HG02759 (cell line): ENCODE measurements around the gene PRR5L.
"Not testable (repeated sequence)": the region's sequence is repeated elsewhere in the genome, so short reads cannot be mapped to it uniquely, and the experiment has no call there.

Experiments used
- ATAC-seq: cut with Tn5 transposase; IDR thresholded peaks from one replicate; pipeline ENCODE4 v1.9.1; 2021; ENCODE audit warnings: mild to moderate bottlenecking, moderate library complexity; ENCODE audit not compliant: unreplicated experiment

Gene PRR5L

DNA sequence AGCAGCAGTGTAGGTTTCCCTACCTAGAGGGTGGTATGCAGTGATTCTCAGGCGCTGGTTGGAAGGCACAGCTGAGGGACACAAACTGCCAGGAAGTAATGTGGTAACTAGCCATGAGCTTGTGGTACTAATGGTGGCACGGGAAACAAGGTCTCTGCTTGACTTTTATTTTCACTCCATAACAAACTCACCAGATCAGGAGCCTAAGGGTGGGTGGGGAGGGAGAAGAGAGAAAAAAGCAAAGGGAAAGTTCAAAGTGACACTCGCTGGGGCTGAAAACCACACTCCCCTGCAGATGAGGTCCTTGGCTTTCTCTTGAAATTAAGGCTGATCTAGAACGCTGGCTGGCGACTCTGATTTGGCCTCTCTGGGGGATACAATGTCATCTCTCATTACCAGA is 192.0 kb downstream of the PRR5L start:
- peak; percentile 67 for ATAC-seq

DNA sequence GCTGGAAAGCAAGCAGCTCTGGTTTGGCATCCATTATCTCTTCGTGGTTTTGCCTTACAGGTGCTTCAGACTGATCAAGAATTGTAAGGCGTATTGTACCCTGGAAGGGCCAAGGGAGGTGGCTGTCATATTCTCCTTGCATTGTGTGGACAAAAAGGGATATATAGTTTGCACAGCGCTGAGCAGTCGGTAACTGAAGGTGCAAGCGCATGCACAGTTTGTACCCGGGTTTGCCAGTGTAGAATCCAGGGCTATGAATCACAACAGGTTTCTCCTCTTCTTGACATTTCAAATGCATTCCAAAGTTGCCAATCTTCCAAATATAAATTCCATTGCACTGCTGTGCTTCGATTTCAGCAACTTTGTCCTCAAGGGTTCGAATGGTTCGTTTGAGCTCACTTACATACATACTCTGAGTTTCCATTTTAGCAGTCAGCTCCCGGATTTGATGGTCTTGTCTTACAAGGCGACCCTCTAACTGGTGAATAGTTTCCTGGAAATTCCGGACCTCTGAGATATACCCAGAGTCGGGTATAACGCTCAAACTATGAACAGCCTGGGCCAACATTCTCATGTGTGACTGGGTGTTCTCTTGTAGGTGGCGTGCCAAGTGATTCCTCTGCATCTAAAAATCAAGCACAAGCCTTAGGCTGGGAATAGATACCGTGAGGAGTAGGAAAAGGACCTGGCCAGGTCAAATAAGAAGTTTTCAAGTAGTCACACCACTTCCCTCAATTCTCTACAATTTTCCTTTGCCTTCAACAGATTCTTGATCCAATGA is 194.1 kb downstream of the PRR5L start:
- no peak for ATAC-seq

DNA sequence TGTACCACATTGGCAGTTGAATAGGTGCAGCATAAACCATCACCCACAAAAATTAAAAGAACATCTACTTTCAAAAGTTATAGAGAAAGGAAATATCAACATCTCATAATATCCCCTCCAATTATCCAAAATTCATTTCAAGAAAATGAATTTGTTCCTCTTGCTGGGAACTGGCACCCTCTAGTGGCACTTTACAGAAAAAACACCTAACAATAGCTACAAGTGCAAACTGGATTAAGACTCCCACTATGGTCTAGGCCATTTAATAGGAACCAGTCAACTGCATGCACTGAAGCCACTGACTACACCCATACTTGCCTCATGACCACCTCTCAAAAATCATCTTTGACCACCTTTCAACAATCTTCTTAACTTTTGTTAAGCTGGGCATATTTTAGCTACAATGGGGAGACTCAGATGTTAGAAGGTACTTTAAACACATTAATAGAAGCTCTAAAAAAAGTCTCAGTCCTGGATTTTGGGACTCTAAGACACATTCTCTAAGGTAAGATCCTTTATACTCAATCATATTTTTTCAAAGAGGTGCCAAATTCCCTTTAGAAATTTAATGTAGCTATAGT is 196.7 kb downstream of the PRR5L start:
- ATAC-seq: peak; percentile 42

DNA sequence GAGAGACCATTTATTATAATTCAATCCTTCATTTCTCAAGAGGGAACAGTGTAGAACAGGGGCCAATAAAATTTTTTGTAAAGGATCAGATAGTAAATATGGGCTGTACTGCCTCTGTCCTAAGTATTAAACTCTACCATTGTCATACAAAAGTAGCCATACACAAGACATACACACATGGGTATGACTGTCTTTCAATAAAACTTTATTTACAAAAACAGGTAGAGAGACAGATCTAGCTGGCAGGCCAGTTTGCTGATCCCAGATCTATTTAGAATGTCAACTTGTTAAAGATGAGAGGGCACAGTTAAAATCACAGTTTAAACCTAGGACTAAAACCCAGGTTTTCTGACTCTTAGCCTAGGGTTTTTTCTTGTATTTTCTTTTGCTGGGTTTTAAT is 197.2 kb downstream of the PRR5L start:
- ATAC-seq: no peak

DNA sequence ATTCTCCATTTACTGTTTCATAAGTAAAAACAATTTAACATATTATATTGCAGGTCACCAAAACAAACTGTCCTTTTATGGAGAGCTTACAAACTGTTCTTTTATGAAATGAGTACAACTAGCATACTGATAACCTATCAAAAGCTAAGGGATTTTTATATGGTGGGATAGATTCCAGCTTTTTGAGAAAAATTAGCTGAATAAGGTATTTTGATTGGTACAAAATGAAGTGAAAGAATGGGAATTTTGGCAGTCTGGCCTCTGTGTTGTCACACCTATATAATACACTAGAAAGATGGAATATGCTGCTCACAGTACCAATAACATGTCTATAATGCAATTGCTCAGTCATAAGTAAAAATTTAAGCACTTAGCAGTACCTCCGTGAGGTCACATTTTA is 202.6 kb downstream of the PRR5L start:
- ATAC-seq: no peak

DNA sequence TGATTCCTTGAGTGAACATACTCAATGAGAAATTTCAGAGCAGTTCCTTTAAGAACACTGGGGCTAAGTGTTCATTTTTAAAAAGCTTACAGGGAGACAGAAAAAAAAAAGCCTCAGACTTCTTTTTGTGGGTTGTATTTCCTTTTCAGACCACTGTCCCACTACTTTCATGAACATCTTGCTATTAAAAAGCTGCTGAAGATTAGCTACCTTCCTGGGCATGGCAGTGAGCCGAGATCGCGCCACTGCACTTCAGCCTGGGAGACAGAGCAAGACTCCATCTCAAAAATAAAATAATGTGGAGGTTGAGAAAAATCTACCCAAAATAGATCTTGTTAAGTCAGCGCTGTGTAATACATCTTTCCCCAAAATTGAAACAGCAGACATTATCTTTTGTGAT is 203.2 kb downstream of the PRR5L start:
- no peak for ATAC-seq

DNA sequence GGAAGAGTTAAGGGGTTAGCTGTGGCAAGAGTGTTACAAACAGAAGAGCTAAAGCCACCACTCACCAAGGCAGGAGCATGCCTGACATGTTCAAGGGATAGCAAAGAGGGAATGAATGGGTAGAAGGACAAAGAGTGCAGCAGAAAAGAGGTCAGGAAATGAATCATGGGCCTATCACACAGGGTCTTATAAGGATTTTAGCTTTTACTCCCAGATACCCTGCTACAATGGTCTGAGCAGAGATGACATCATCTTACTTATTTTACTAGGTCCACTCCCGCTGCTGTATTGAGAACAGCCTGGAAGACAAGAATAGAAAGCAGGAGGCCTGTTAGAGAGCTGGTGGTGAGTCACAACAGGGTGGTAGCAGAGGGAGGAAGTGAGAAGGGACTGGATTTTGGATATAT is 204.2 kb downstream of the PRR5L start:
- peak; percentile 98 for ATAC-seq

DNA sequence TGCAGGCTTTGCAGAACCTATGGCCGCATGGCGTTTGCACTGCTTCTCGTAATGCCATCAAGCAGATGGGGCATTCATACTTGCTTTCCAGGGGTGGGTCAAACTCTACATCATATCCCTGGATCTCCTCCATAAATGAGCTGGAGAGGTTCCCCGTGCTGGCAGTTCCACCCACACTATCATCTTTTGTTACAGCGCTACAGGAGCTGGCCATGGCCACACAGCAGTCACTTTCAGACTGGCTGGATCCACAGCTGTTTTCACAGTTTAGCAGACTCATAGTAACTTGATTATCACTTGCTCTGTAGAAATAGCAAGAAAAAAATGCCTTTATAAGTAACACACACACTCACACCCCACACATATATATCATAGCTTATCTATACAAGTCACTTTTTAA is 205.1 kb downstream of the PRR5L start:
- ATAC-seq: no peak

DNA sequence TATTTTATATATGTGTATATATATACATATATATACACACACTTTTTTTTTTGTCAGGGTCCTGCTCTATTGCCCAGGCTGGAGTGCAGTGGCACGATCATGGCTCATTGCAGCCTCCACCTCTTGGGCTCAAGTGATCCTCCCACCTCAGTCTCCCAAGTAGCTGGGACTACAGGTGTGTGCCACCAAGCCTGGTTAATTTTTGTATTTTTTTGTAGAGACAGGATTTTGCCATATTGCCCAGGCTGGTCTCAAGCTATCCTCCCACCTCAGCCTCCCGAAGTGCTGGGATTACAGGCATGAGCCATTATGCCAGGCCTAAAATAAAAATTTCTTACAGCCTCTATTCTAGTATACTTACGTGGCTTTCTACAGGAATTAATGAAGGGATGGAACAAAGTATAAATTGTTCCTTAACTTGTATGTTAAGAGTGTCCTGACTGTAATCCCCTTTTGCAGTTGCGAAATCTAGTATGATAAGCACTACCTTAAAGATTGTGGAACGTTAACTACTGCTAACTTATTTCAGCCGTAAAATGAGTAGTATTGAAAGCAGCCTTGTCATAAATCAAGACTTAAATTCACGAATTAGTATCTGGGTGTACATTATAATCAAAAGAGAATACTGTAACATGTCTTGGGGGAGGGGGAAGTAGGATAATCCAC is 211.9 kb downstream of the PRR5L start:
- ATAC-seq: no peak

DNA sequence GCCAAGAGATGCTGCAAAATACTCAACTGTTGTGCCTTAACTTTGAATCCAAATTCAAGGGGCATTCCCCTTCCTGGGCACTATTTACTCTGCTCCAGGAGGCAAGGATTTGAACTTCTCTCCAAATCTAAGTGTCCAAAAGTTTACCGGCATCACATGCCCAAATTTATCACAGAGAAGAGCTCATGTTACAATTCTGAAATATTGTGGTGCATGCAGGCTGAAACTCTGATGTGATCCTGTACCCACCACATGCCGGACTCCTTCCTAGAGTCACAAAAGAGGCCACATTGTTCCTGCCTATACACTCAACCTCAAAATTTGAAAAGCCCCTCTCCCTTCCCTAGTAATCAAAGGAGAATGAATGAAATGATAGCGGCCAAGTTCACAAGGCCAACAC is 212.7 kb downstream of the PRR5L start:
- no peak for ATAC-seq

DNA sequence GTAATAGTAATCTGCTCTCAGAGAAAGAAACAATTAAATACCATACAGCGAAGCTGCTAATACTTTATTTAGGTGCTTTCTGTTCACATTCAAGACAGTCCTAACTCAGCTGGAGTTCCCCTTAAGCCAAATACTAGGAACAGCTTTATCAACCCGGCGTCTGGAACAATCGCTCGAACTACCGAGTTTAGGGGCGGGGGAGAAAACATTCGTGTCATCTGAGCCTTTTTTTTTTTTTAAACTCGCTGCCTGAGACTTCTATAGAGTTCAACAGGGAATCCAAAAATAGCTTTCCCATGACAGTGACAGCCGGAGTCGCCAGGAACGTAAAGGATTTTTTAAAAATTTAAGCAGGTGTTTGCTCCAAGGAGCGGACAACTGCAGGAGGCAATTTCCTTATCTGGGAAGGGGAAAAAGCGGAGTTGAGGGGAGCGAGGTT is 213.1 kb downstream of the PRR5L start:
- ATAC-seq: no peak

DNA sequence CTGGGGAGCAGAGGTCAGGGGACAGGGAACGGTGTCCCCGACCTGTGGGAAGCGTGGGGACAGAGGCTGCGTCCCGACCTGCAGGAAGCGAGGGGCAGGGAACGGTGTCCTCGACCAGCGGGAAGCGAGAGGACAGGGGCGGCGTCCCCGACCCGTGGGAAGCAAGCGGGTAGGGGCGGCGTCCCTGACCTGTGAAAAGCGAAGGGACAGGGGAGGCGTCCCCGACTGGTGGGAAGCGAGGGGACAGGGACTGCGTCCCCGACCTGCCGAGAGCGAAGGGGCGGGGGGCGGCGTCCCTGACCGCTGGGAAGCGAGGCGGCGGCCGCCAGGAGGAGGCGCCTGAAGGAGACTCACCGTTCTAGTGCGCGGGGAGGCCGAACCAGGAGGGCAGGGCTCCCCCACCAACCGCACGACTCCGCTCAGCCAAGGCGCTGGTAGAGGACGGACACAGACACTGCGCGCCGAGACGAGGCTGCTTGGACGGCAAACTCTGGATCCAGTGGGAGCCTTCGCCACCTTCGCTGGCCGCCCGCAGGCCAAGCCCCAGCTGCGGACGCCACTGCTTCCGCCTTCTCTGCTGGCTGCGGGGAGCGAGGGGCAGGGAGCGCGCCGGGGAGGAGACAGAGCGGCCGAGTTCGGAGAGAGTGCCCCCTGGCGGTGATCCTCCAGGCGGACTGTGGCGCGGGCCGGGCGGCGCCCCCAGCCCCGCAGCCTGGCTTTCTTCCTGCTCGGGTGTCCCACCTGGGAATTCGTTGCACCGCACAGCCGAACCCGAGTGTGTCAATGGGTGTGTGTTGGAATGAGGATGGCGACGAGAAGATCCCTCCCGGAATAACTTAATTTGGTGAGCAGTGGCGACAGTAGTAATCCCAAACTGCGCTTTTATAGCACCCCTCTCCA is 213.9 kb downstream of the PRR5L start, which contains the start of gene TRAF6:
TRAF6 (minus strand) TSS at position 579 of the 900 bp plus-strand sequence. CDS start 8,757 bp downstream, outside the sequence.
- peak; percentile 97 for ATAC-seq

DNA sequence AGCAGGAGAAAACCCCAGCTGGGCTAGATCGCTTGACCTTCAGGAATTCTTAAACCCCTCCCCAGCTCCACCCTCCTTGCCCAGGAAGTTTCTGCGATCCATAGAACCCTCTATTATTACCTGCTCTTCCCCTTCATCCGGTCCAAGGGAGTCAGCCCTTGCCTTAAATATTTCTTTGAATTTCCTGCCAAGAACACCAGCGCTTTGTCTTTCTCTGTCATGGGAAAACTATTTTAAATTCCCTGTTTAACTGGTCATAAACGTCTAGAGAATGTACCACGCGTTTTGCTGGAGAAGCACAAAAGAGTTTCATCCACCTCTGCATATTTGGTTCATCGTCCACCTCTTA is 214.5 kb downstream of the PRR5L start:
- no peak for ATAC-seq

DNA sequence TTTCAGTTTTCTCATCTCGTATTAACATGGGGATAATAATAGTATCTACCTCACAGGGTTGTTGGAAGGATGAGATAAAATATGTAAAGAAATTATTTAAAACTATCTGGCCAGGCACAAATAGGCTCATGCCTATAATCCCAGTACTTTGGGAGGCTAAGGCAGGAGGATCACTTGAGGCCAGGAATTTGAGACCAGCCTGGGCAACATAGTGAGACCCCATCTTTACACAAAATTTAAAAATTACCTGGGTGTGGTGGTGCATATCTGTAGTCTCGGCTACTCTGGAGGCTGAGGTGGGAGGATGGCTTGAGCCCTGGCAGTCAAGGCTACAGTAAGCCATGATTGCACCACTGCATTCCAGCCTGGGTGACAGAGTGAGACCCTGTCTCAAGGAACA is 215.0 kb downstream of the PRR5L start:
- not testable (repeated sequence) for ATAC-seq

DNA sequence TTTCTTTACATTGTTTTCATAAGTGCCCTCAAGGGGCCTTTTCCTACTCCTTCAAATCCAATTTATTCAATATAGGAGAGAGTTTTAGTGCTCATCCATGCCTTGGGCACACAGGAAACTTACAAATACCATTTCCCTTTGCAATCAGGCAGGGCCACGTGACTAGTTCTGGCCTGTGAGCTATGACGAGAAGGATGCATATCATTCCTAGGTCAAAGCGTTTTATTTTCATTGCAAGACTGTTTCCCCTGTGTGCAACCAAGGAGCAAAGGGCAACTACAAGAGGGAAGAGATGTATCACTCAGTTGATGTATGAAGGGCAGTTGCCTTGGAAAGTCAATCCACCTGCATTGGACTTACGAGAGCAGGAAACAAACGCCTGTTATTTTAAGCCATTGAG is 215.9 kb downstream of the PRR5L start:
- no peak for ATAC-seq

DNA sequence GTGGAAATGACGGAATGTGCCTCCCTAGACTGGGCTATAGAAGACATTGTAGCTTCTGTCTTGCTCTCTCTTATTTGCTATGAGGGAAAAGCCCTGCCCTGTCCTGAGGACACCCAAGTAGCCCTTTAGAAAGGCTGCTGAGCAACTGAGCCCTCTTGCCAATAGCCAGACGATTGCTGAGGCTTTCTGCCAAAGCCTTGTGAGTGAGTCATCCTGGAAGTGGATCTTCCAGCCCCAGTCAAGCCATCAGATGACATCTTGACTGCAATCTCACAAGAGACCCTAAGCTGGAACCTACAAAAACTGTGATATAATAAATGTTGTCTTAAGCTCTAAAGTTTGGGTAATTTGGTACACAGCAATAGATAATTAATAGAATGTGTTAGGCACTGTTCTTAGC is 217.9 kb downstream of the PRR5L start:
- ATAC-seq: no peak
